Neural cell (in vitro differentiated cells): ENCODE data around the gene ASIC2. TPM values are rescaled to one million over a fixed set of nuclear protein-coding genes. Genes with fewer than 3 reads are reported as not detected.

Source experiments
- H2AFZ ChIP-seq: fragments of 200-600, 300-800 bp; sonication (generic), shearing (Covaris generic); 2 replicates; pipeline ENCODE4 v1.6.0; 2014; ENCODE audit warnings: low read depth, mild to moderate bottlenecking, antibody characterized with exemption, low read length, moderate library complexity
- H3F3A ChIP-seq: fragments of 200-600 bp; shearing (Covaris generic); 2 replicates; pipeline ENCODE4 v1.6.1; 2016; ENCODE audit warnings: mild to moderate bottlenecking, moderate library complexity, mixed read lengths, antibody characterized with exemption, low read length; ENCODE audit not compliant: insufficient read depth, poor library complexity, severe bottlenecking
- H3K27ac ChIP-seq: fragments of 200-600, 300-800 bp; sonication (generic), shearing (Covaris generic); 2 replicates; pipeline ENCODE4 v1.5.1; 2014; ENCODE audit warnings: mild to moderate bottlenecking, low read length, moderate library complexity
- H3K27me3 ChIP-seq: fragments of 300-800, 200-600 bp; sonication (generic), shearing (Covaris generic); 2 replicates; pipeline ENCODE4 v1.6.0; 2014; ENCODE audit warnings: mild to moderate bottlenecking, low read depth, low read length, moderate library complexity; ENCODE audit not compliant: insufficient read depth
- H3K36me3 ChIP-seq: fragments of 300-800, 200-600 bp; sonication (generic), shearing (Covaris generic); 2 replicates; pipeline ENCODE4 v1.5.1; 2014; ENCODE audit warnings: mild to moderate bottlenecking, antibody characterized with exemption, low read length, moderate library complexity; ENCODE audit not compliant: insufficient read depth
- H3K4me2 ChIP-seq: fragments of 300-800, 200-600 bp; sonication (generic), shearing (Covaris generic); 2 replicates; pipeline ENCODE4 v1.6.0; 2014; ENCODE audit warnings: mild to moderate bottlenecking, low read length
- H3K4me3 ChIP-seq: fragments of 300-800, 200-600 bp; sonication (generic), shearing (Covaris generic); 2 replicates; pipeline ENCODE4 v1.5.1; 2014; ENCODE audit warnings: mild to moderate bottlenecking, low read length, moderate library complexity
- H3K79me2 ChIP-seq: fragments of 200-600 bp; shearing (Covaris generic); replicated peaks from 2 replicates; pipeline ENCODE4 v1.6.0; 2014; ENCODE audit warnings: mild to moderate bottlenecking, low read length, moderate library complexity; ENCODE audit not compliant: insufficient read depth
- H3K9ac ChIP-seq: fragments of 300-800, 200-600 bp; sonication (generic), shearing (Covaris generic); 2 replicates; pipeline ENCODE4 v1.6.1; 2016; ENCODE audit warnings: mild to moderate bottlenecking, low read length, mixed read lengths
- H3K9me2 ChIP-seq: fragments of 200-600 bp; shearing (Covaris generic); 2 replicates; pipeline ENCODE4 v1.6.1; 2016; ENCODE audit warnings: mild to moderate bottlenecking, low read length, mixed read lengths; ENCODE audit not compliant: insufficient read depth
- H3K9me3 ChIP-seq: fragments of 200-600, 300-800 bp; sonication (generic), shearing (Covaris generic); 2 replicates; pipeline ENCODE4 v1.6.1; 2016; ENCODE audit warnings: mild to moderate bottlenecking, mixed run types, low read length, moderate library complexity, mixed read lengths
- H4K20me1 ChIP-seq: fragments of 200-600 bp; shearing (Covaris generic); 2 replicates; pipeline ENCODE4 v1.6.1; 2016; ENCODE audit warnings: mild to moderate bottlenecking, mixed run types; ENCODE audit not compliant: insufficient read depth
- CTCF ChIP-seq: fragments of 450-650 bp; IDR thresholded peaks from 2 replicates; pipeline ENCODE4 v1.5.1; 2014; ENCODE audit warnings: antibody characterized with exemption, mild to moderate bottlenecking, moderate library complexity; ENCODE audit not compliant: poor library complexity, severe bottlenecking
- EP300 ChIP-seq: fragments of 450-650 bp; conservative IDR thresholded peaks from 2 replicates; pipeline ENCODE4 v1.6.1; 2014; ENCODE audit warnings: antibody characterized with exemption, mild to moderate bottlenecking, moderate library complexity; ENCODE audit not compliant: poor library complexity, severe bottlenecking
- EZH2 ChIP-seq: fragments of 200-600, 300-800 bp; shearing (Covaris generic), sonication (generic); IDR thresholded peaks from 2 replicates; pipeline ENCODE4 v1.6.1; 2014; ENCODE audit warnings: antibody characterized with exemption, low read length, borderline replicate concordance, mild to moderate bottlenecking; ENCODE audit not compliant: insufficient read depth, poor library complexity, severe bottlenecking
- MXI1 ChIP-seq: fragments of 450-650 bp; conservative IDR thresholded peaks from 2 replicates; pipeline ENCODE4 v1.6.1; 2014; ENCODE audit warnings: antibody characterized with exemption, mild to moderate bottlenecking; ENCODE audit not compliant: poor library complexity, severe bottlenecking
- POLR2AphosphoS5 ChIP-seq: IDR thresholded peaks from 2 replicates; pipeline ENCODE4 v1.6.1; 2012
- RAD21 ChIP-seq: fragments of 450-650 bp; conservative IDR thresholded peaks from 2 replicates; pipeline ENCODE4 v1.6.1; 2014; ENCODE audit warnings: antibody characterized with exemption, mild to moderate bottlenecking, moderate library complexity
- REST ChIP-seq: IDR thresholded peaks from 2 replicates; pipeline ENCODE4 v1.6.1; 2012; ENCODE audit warnings: borderline replicate concordance
- SMC3 ChIP-seq: fragments of 450-650 bp; conservative IDR thresholded peaks from 2 replicates; pipeline ENCODE4 v1.6.1; 2014; ENCODE audit warnings: antibody characterized with exemption, mild to moderate bottlenecking, moderate library complexity; ENCODE audit not compliant: poor library complexity
- TAF1 ChIP-seq: IDR thresholded peaks from 2 replicates; pipeline ENCODE4 v1.6.1; 2012; ENCODE audit warnings: low read depth
- polyA plus RNA-seq: library from polyadenylated mRNA; depleted of rRNA; stranded (reverse); fragments of >200 nt; gene quantifications from 2 replicates; pipeline ENCODE4 v1.2.3, GENCODE V29; 2014

Gene ASIC2
- polyA plus RNA-seq, 1 donor from 2014 or later, result 2.4 TPM

- Histone ChIP-seq H2AFZ (no peak overlapping the region), H3K27ac (no peak overlapping the region), H3K9ac (no peak overlapping the region), H3K79me2 (no peaks in the 10 kb centered on the region), H3K36me3 (no peaks in the 10 kb centered on the region), H3K27me3 (no peaks in the 10 kb centered on the region), H3F3A (no peaks in the 10 kb centered on the region), H3K4me3 (no peak overlapping the region), H3K9me3 (no peaks in the 10 kb centered on the region), H3K4me2 (no peak overlapping the region), H3K9me2 (no peaks in the 10 kb centered on the region), H4K20me1 (no peaks in the 10 kb centered on the region)
- no peak for TF ChIP-seq EP300
- no peak for TF ChIP-seq POLR2AphosphoS5
- TF ChIP-seq MXI1, result no peak
- TF ChIP-seq SMC3, result no peak
- no peak for TF ChIP-seq EZH2
- no peak for TF ChIP-seq REST
- no peak for TF ChIP-seq TAF1
- TF ChIP-seq CTCF, result no peak
- no peak for TF ChIP-seq RAD21
Observed at GRCh38 chr17:33015716-33016346, 277.3 kb downstream of the ASIC2 start.

GRCh38 chr17:33014751-33015150, 278.3 kb downstream of the ASIC2 start:
- no peak overlapping the region for H2AFZ ChIP-seq
- no peak overlapping the region for H3K9ac ChIP-seq
- no peak overlapping the region for H3K27ac ChIP-seq

More at GRCh38 chr17:33014751-33015150, 278.3 kb downstream of the ASIC2 start:
- Histone ChIP-seq H3K79me2 (no peaks in the 10 kb centered on the region), H4K20me1 (no peaks in the 10 kb centered on the region), H3K9me3 (no peaks in the 10 kb centered on the region), H3K9me2 (no peaks in the 10 kb centered on the region), H3K36me3 (no peaks in the 10 kb centered on the region), H3K27me3 (no peaks in the 10 kb centered on the region), H3K4me3 (no peak overlapping the region), H3K4me2 (no peak overlapping the region), H3F3A (no peaks in the 10 kb centered on the region)
- TF ChIP-seq CTCF, result no peak
- no peak for TF ChIP-seq EP300
- no peak for TF ChIP-seq SMC3
